GM19463 (cell line): ENCODE data around the gene GABRR2.

ENCODE experiments used
- ATAC-seq: cut with Tn5 transposase; IDR thresholded peaks from one replicate; pipeline ENCODE4 v1.9.1; 2021; ENCODE audit warnings: mild to moderate bottlenecking, moderate library complexity; ENCODE audit not compliant: unreplicated experiment

The GABRR2 gene

GRCh38 chr6:89315249-89315885, at the start of gene GABRR2:
Gene GABRR2, minus strand, starts transcription at chr6:89315299. Its CDS starts 134 bp downstream, at chr6:89315165.
- no peak for ATAC-seq

- no peak for ATAC-seq
Measured at GRCh38 chr6:89364586-89364985, 49.5 kb upstream of the GABRR2 start.

- no peak for ATAC-seq
Measured at GRCh38 chr6:89361171-89361570, 46.1 kb upstream of the GABRR2 start.

GRCh38 chr6:89360415-89360999, 45.4 kb upstream of the GABRR2 start:
- ATAC-seq, result peak; percentile 37

- no peak for ATAC-seq
Measured at GRCh38 chr6:89359561-89359960, 44.5 kb upstream of the GABRR2 start.

GRCh38 chr6:89357390-89357789, 42.3 kb upstream of the GABRR2 start:
- ATAC-seq, result peak; percentile 48

- no peak for ATAC-seq
Measured at GRCh38 chr6:89356642-89357170, 41.6 kb upstream of the GABRR2 start.

- ATAC-seq, result no peak
Measured at GRCh38 chr6:89355511-89356194, 40.6 kb upstream of the GABRR2 start.

- ATAC-seq, result no peak
Measured at GRCh38 chr6:89353702-89354392, 38.7 kb upstream of the GABRR2 start.

GRCh38 chr6:89353118-89353556, 38.0 kb upstream of the GABRR2 start:
- ATAC-seq, result no peak

GRCh38 chr6:89352278-89353117, 37.4 kb upstream of the GABRR2 start, which contains the start of gene UBE2J1:
Gene UBE2J1, minus strand, starts transcription at chr6:89352722. Its CDS starts 153 bp downstream, at chr6:89352569.
- ATAC-seq, result peak; percentile 58

GRCh38 chr6:89351671-89352277, 36.7 kb upstream of the GABRR2 start:
- ATAC-seq, result no peak

GRCh38 chr6:89350281-89350966, 35.3 kb upstream of the GABRR2 start:
- ATAC-seq, result peak; percentile 24

- no peak for ATAC-seq
Measured at GRCh38 chr6:89348372-89348771, 33.3 kb upstream of the GABRR2 start.

- ATAC-seq, result no peak
Measured at GRCh38 chr6:89347825-89348224, 32.7 kb upstream of the GABRR2 start.

- ATAC-seq, result no peak
Measured at GRCh38 chr6:89346433-89346832, 31.3 kb upstream of the GABRR2 start.

GRCh38 chr6:89339565-89339964, 24.5 kb upstream of the GABRR2 start:
- no peak for ATAC-seq

- no peak for ATAC-seq
Measured at GRCh38 chr6:89335164-89335563, 20.1 kb upstream of the GABRR2 start.

- ATAC-seq, result no peak
Measured at GRCh38 chr6:89330910-89331309, 15.8 kb upstream of the GABRR2 start.
